ENCODE results near the gene COL24A1.

Gene COL24A1

GRCh38 chr1:85847356-85847755 is 309.2 kb downstream of the COL24A1 start:
- Histone ChIP-seq H3F3A (ENCODE audit: insufficient read depth, low read length) (no peaks in the 10 kb centered on the region; the same call in 1 of the 2 replicates), H3K36me3 (ENCODE audit: insufficient read depth, low read length) (no peaks in the 10 kb centered on the region), H3K9ac (ENCODE audit: low read length) (no peak overlapping the region), H2AFZ (ENCODE audit: low read length) (no peak overlapping the region), H3K4me1 (ENCODE audit: insufficient read depth, low read length, severe bottlenecking) (no peaks in the 10 kb centered on the region), H3K79me2 (ENCODE audit: insufficient read depth, low read length) (no peaks in the 10 kb centered on the region), H3K27ac (ENCODE audit: low read depth, low read length, poor library complexity, severe bottlenecking) (no peak overlapping the region), H3K4me3 (ENCODE audit: low read depth, low read length, poor library complexity, severe bottlenecking) (no peak overlapping the region), H3K9me2 (ENCODE audit: low read depth, low read length) (no peaks in the 10 kb centered on the region), H3K4me2 (ENCODE audit: low read length) (no peak overlapping the region), H4K20me1 (ENCODE audit: insufficient read depth, low read length) (no peaks in the 10 kb centered on the region), H3K27me3 (ENCODE audit: insufficient read depth, low read length) (no peaks in the 10 kb centered on the region), H3K9me3 (ENCODE audit: low read length) (no peaks in the 10 kb centered on the region)
- TF ChIP-seq CTCF (IDR thresholded peaks at IDR 0.05; ENCODE audit: low read length), result no peak
- TF ChIP-seq EZH2 (IDR thresholded peaks at IDR 0.05; ENCODE audit: borderline replicate concordance, low read length), result no peak

GRCh38 chr1:85846706-85847105 is 309.9 kb downstream of the COL24A1 start:
- no peaks in the 10 kb centered on the region for H3K36me3 ChIP-seq (ENCODE audit: insufficient read depth, low read length)
- TF ChIP-seq CTCF (IDR thresholded peaks at IDR 0.05; ENCODE audit: low read length) (no peak), EZH2 (IDR thresholded peaks at IDR 0.05; ENCODE audit: borderline replicate concordance, low read length) (no peak)
- no peak overlapping the region for H3K4me2 ChIP-seq (ENCODE audit: low read length)
- H3K4me3 ChIP-seq (ENCODE audit: low read depth, low read length, poor library complexity, severe bottlenecking), result no peak overlapping the region
- H3K79me2 ChIP-seq (ENCODE audit: insufficient read depth, low read length), result no peaks in the 10 kb centered on the region
- no peaks in the 10 kb centered on the region for H3K9me2 ChIP-seq (ENCODE audit: low read depth, low read length)
- no peak overlapping the region for H2AFZ ChIP-seq (ENCODE audit: low read length)
- no peaks in the 10 kb centered on the region for H3K4me1 ChIP-seq (ENCODE audit: insufficient read depth, low read length, severe bottlenecking)
- no peak overlapping the region for H3K9ac ChIP-seq (ENCODE audit: low read length)
- no peaks in the 10 kb centered on the region for H3K9me3 ChIP-seq (ENCODE audit: low read length)
- H4K20me1 ChIP-seq (ENCODE audit: insufficient read depth, low read length), result no peaks in the 10 kb centered on the region
- H3K27me3 ChIP-seq (ENCODE audit: insufficient read depth, low read length), result no peaks in the 10 kb centered on the region
- no peaks in the 10 kb centered on the region; the same call in 1 of the 2 replicates for H3F3A ChIP-seq (ENCODE audit: insufficient read depth, low read length)
- H3K27ac ChIP-seq (ENCODE audit: low read depth, low read length, poor library complexity, severe bottlenecking), result no peak overlapping the region

- Histone ChIP-seq H2AFZ (ENCODE audit: low read length) (no peak overlapping the region), H3K4me3 (ENCODE audit: low read depth, low read length, poor library complexity, severe bottlenecking) (no peak overlapping the region), H3K27ac (ENCODE audit: low read depth, low read length, poor library complexity, severe bottlenecking) (no peak overlapping the region), H3K79me2 (ENCODE audit: insufficient read depth, low read length) (no peaks in the 10 kb centered on the region), H4K20me1 (ENCODE audit: insufficient read depth, low read length) (no peaks in the 10 kb centered on the region), H3K27me3 (ENCODE audit: insufficient read depth, low read length) (no peaks in the 10 kb centered on the region), H3K9ac (ENCODE audit: low read length) (no peak overlapping the region), H3K4me2 (ENCODE audit: low read length) (no peak overlapping the region), H3K4me1 (ENCODE audit: insufficient read depth, low read length, severe bottlenecking) (no peaks in the 10 kb centered on the region), H3F3A (ENCODE audit: insufficient read depth, low read length) (no peaks in the 10 kb centered on the region; the same call in 1 of the 2 replicates), H3K9me3 (ENCODE audit: low read length) (no peaks in the 10 kb centered on the region), H3K36me3 (ENCODE audit: insufficient read depth, low read length) (no peaks in the 10 kb centered on the region), H3K9me2 (ENCODE audit: low read depth, low read length) (no peaks in the 10 kb centered on the region)
- TF ChIP-seq EZH2 (IDR thresholded peaks at IDR 0.05; ENCODE audit: borderline replicate concordance, low read length) (no peak), CTCF (IDR thresholded peaks at IDR 0.05; ENCODE audit: low read length) (no peak)
These were observed 317.1 kb downstream of the COL24A1 start for GRCh38 chr1:85839459-85839858.

Data from OCI-LY1 (cell line).